CD14-positive monocyte (primary cell): Measurements from ENCODE around the gene NLRP9. TPM values are rescaled to one million over a fixed set of nuclear protein-coding genes. Genes with fewer than 3 reads are reported as not detected.
A peak's percentile ranks its signal among the peaks of the same experiment; 100 is the strongest.

Source experiments
- DNase-seq, 3 donors: peaks; one replicate each; pipeline ENCODE4 v3.0.0-alpha.2; 2011 to 2022
- H2AFZ ChIP-seq: 2 replicates; pipeline ENCODE4 v1.6.0; 2012; ENCODE audit warnings: mild to moderate bottlenecking, low read depth, low read length, inconsistent platforms; ENCODE audit not compliant: insufficient read depth, poor library complexity, severe bottlenecking
- H3K27ac ChIP-seq, 2 donors: 1 replicate in 1 of 2; 2 replicates in 1 of 2; pipeline ENCODE4 v1.5.1; 2012 to 2013; ENCODE audit warnings: low read length in 2 of 2, control low read depth in 1 of 2, inconsistent platforms in 1 of 2, low read depth in 1 of 2, mild to moderate bottlenecking in 1 of 2
- H3K27me3 ChIP-seq, 2 donors: one replicate each; pipeline versions ENCODE4 v1.6.0 to v1.6.1; 2011 to 2013; ENCODE audit warnings: low read length in 2 of 2; ENCODE audit not compliant: control insufficient read depth in 2 of 2, insufficient read depth in 2 of 2
- H3K36me3 ChIP-seq, 2 donors: replicated peaks in 1 of 2; 1 replicate in 1 of 2; 2 replicates in 1 of 2; pipeline versions ENCODE4 v1.5.1 to v1.6.1; 2012 to 2013; ENCODE audit warnings: low read length in 2 of 2, control low read depth in 1 of 2, inconsistent platforms in 1 of 2, mild to moderate bottlenecking in 1 of 2; ENCODE audit not compliant: insufficient read depth in 2 of 2, control insufficient read depth in 1 of 2
- H3K4me1 ChIP-seq, 2 donors: 1 replicate in 1 of 2; 2 replicates in 1 of 2; pipeline versions ENCODE4 v1.5.1 to v1.6.1; 2012 to 2013; ENCODE audit warnings: low read length in 2 of 2, control low read depth in 1 of 2, inconsistent platforms in 1 of 2, mild to moderate bottlenecking in 1 of 2, moderate library complexity in 1 of 2; ENCODE audit not compliant: insufficient read depth in 2 of 2, control insufficient read depth in 1 of 2
- H3K4me2 ChIP-seq: replicated peaks from 2 replicates; pipeline ENCODE3; 2012; ENCODE audit warnings: low read length, moderate library complexity, mild to moderate bottlenecking; ENCODE audit not compliant: poor library complexity, severe bottlenecking; ENCODE audit errors: extremely low read depth
- H3K4me3 ChIP-seq, 3 experiments: fragments of 200-600 bp in 1 of 3; sonication (generic) in 1 of 3; replicated peaks in 1 of 3; 1 replicate in 2 of 3; 2 replicates in 1 of 3; pipeline ENCODE4 v1.5.1; 2011 to 2013; ENCODE audit warnings: low read length in 3 of 3, mild to moderate bottlenecking in 3 of 3, control low read depth in 2 of 3, low read depth in 2 of 3, inconsistent platforms in 1 of 3, moderate library complexity in 1 of 3
- H3K79me2 ChIP-seq: 2 replicates; pipeline ENCODE4 v1.6.0; 2012; ENCODE audit warnings: mild to moderate bottlenecking, control low read depth, inconsistent platforms, low read length, moderate library complexity; ENCODE audit not compliant: insufficient read depth
- H3K9ac ChIP-seq: 2 replicates; pipeline ENCODE4 v1.6.0; 2017; ENCODE audit warnings: low read length, mild to moderate bottlenecking; ENCODE audit not compliant: insufficient read depth, poor library complexity, severe bottlenecking
- H3K9me3 ChIP-seq, 2 donors: replicated peaks in 1 of 2; 1 replicate in 1 of 2; 2 replicates in 1 of 2; pipeline versions ENCODE4 v1.5.1 to v1.6.1; 2012 to 2013; ENCODE audit warnings: low read length in 2 of 2, control low read depth in 1 of 2; ENCODE audit not compliant: control insufficient read depth in 1 of 2, insufficient read depth in 1 of 2
- H4K20me1 ChIP-seq: 2 replicates; pipeline ENCODE4 v1.6.0; 2012; ENCODE audit warnings: mild to moderate bottlenecking, low read length, control low read depth, moderate library complexity; ENCODE audit not compliant: insufficient read depth
- H3K27ac Mint-ChIP-seq, 7 donors: one replicate each; pipeline ENCODE4 v1.8.0; 2020; ENCODE audit warnings: mild to moderate bottlenecking in 7 of 7, mixed read lengths in 7 of 7, moderate library complexity in 6 of 7, inconsistent platforms in 2 of 7
- H3K27me3 Mint-ChIP-seq, 3 donors: one replicate each; pipeline ENCODE4 v1.8.0; 2021 to 2022; ENCODE audit warnings: low read depth in 3 of 3, mild to moderate bottlenecking in 3 of 3, mixed read lengths in 3 of 3, moderate library complexity in 3 of 3, inconsistent platforms in 1 of 3
- H3K36me3 Mint-ChIP-seq, 2 donors: one replicate each; pipeline ENCODE4 v1.8.0; 2020; ENCODE audit warnings: mixed read lengths in 2 of 2, inconsistent platforms in 1 of 2, mild to moderate bottlenecking in 1 of 2
- H3K4me1 Mint-ChIP-seq: one replicate; pipeline ENCODE4 v1.8.0; 2020; ENCODE audit warnings: mild to moderate bottlenecking, mixed read lengths
- H3K4me3 Mint-ChIP-seq, 2 donors: one replicate each; pipeline ENCODE4 v1.8.0; 2020; ENCODE audit warnings: mild to moderate bottlenecking in 2 of 2, mixed read lengths in 2 of 2, moderate library complexity in 1 of 2
- H3K9me3 Mint-ChIP-seq, 7 donors: one replicate each; pipeline ENCODE4 v1.8.0; 2020 to 2022; ENCODE audit warnings: mixed read lengths in 7 of 7, mild to moderate bottlenecking in 6 of 7, moderate library complexity in 6 of 7, inconsistent platforms in 2 of 7
- WGBS: methylation state at CpG from one replicate; pipeline ENCODE4 v1.1.5; 2013; ENCODE audit warnings: missing lambda C conversion rate; ENCODE audit not compliant: insufficient coverage; 5-methylcytosine and 5-hydroxymethylcytosine counted together
- intact Hi-C, 2 donors: fragments of 100-400 bp; cut with micrococcal nuclease; formaldehyde crosslinking; loops; one replicate each; pipeline versions ENCODE4 v1.15.0 to v1.15.1; 2023
- polyA plus RNA-seq, 3 donors: library from polyadenylated mRNA; depleted of rRNA in 1 of 3; unstranded in 2 of 3; stranded (reverse) in 1 of 3; fragments of 300-500 nt in 2 of 3; fragments of >200 nt in 1 of 3; fragmentation: Illumina TruSeq in 2 of 3; gene quantifications; 1 replicate in 2 of 3; 2 replicates in 1 of 3; pipeline ENCODE4 v1.2.3, GENCODE V29; 2012 to 2021
- TF ChIP-seq, protein P1 (sequence below): fragments of 200-600 bp; IDR thresholded peaks from one replicate; pipeline ENCODE4 v1.8.0; 2022; ENCODE audit warnings: antibody characterized with exemption, mild to moderate bottlenecking

NLRP9 gene
- polyA plus RNA-seq, 3 donors: not detected

DNA sequence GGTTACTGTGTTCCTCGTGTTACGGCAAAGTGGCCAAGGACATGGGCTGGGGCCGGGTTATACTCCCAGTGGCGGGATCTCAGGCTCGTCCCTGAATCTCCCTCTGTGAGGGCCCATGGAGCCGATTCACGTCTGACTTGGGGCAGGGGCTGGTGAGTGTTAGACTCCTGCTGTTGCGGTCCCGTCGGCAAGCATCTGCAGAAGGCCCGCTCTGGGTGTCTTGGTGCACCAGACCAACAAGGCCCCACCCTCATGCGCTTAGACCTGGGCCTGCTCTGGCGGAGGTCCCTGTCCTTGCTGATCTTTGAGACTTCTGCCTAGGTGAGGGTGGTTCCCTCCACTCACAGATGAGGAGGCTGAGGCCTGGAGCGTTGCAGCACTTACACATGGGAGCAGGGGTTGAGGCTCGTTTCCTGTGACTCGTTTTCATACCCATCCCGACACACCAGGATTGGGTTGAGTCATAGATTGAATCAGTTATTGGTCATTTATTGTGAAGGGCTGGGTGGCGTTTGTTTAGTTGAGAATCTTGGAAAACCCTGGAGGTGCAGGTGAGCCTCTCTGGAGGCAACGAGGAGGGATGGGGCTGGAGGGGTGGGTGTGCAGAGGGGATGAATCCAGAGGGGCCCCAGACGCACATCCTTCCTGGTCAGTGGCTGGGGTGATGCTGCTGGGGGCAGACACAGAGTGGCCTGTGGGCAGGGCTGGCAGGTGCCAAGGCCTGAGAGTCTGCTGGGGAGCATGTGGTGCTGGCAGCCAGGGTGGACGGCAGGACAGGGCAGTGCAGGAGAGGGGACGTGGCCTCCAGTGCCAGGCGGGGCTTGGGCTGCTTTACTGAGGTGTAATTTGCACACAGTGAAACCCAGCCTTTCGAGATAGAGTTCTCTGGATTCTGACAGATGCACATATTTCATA, 58.6 kb downstream of the NLRP9 start:
- Histone ChIP-seq H3K79me2 (peaks cover 91% of the 10 kb centered on the region), H3K9ac (no peak overlapping the region), H3K36me3 (peaks cover 51 to 57% of the 10 kb centered on the region in 2 donors), H3K9me3 (no peaks in the 10 kb centered on the region), H3K27ac (peak overlapping the region; percentile 86 to 92), H3K4me1 (peaks cover 51 to 56% of the 10 kb centered on the region in 2 donors), H4K20me1 (peaks cover 78% of the 10 kb centered on the region), H3K27me3 (no peaks in the 10 kb centered on the region), H3K4me3 (no peak overlapping the region), H3K4me2 (no peak overlapping the region), H2AFZ (no peak overlapping the region)
- Mint-ChIP-seq H3K4me1 (peaks cover 52% of the 10 kb centered on the region), H3K27ac (peak overlapping the region in 5 of 7 donors; percentile 17 to 98 (median 93)), H3K36me3 (peaks cover 57 to 69% of the 10 kb centered on the region in 2 donors), H3K4me3 (no peak overlapping the region), H3K27me3 (no peaks in the 10 kb centered on the region), H3K9me3 (no peaks in the 10 kb centered on the region)
- TF ChIP-seq, protein P1, sequence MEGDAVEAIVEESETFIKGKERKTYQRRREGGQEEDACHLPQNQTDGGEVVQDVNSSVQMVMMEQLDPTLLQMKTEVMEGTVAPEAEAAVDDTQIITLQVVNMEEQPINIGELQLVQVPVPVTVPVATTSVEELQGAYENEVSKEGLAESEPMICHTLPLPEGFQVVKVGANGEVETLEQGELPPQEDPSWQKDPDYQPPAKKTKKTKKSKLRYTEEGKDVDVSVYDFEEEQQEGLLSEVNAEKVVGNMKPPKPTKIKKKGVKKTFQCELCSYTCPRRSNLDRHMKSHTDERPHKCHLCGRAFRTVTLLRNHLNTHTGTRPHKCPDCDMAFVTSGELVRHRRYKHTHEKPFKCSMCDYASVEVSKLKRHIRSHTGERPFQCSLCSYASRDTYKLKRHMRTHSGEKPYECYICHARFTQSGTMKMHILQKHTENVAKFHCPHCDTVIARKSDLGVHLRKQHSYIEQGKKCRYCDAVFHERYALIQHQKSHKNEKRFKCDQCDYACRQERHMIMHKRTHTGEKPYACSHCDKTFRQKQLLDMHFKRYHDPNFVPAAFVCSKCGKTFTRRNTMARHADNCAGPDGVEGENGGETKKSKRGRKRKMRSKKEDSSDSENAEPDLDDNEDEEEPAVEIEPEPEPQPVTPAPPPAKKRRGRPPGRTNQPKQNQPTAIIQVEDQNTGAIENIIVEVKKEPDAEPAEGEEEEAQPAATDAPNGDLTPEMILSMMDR: no peak
- intact Hi-C loops: no loop called here
- no peak for DNase-seq
- WGBS: 89% methylated on average over 21 of the region's 24 CpGs

DNA sequence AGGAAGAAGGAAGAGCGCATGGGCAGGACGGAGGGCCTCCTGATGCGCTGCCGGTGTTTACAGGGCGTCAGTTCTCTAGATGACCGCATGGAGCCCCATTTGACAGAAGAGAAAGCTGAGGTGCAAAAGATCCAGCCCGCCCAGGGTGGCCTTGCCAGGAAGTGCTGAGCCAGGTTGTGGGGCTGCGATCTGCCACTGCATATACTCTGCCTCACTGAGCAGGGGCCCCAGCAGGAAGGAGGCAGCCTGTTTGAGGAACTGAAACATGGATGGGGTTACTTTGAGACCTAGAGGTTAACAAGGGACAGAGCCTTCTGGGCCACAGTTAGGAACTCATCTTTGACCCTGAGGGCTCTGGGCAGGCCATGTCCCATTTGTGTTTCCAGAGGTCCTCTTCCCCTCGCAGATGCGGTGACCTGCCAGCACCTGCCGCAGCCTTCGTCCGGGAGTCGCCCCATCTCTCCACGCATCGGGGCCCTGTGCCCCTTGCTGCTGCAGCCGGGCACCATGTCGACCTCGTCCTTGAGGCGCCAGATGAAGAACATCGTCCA, 60.0 kb downstream of the NLRP9 start:
- H3K4me2 ChIP-seq: peak overlapping the region; percentile 92
- H4K20me1 ChIP-seq: peaks cover 76% of the 10 kb centered on the region

More for the DNA sequence above, 60.0 kb downstream of the NLRP9 start:
- H3K27me3 ChIP-seq: no peaks in the 10 kb centered on the region
- no peaks in the 10 kb centered on the region for H3K9me3 ChIP-seq
- peaks cover 55 to 60% of the 10 kb centered on the region in 2 donors for H3K4me1 ChIP-seq
- peak overlapping the region; percentile 5 for H2AFZ ChIP-seq
- Mint-ChIP-seq H3K4me1 (peaks cover 58% of the 10 kb centered on the region), H3K36me3 (peaks cover 55 to 68% of the 10 kb centered on the region in 2 donors), H3K9me3 (no peaks in the 10 kb centered on the region), H3K4me3 (peak overlapping the region; percentile 76 to 99), H3K27me3 (no peaks in the 10 kb centered on the region), H3K27ac (peak overlapping the region; percentile 86 to 98 (median 94))
- peak overlapping the region; percentile 1 to 81 (median 5) for H3K4me3 ChIP-seq
- H3K79me2 ChIP-seq: peaks cover 83% of the 10 kb centered on the region
- H3K9ac ChIP-seq: peak overlapping the region; percentile 62
- H3K36me3 ChIP-seq: peaks cover 46 to 49% of the 10 kb centered on the region in 2 donors
- peak overlapping the region; percentile 86 to 92 for H3K27ac ChIP-seq
- DNase-seq: peak; percentile 81 to 86 (median 84)
- 42% methylated on average over 21 of the region's 21 CpGs for WGBS
- TF ChIP-seq, protein P1: peak; percentile 9
- intact Hi-C loops: no loop called here
